NCI-H526 treated with DMSO at 0.1 percent for 48 hours (cell line): ENCODE measurements around the gene DAGLA.
A peak's percentile ranks its signal among the peaks of the same experiment; 100 is the strongest.
"Not testable (repeated sequence)": the region's sequence is repeated elsewhere in the genome, so short reads cannot be mapped to it uniquely, and the experiment has no call there.

Experiments used
- DNase-seq: peaks from one replicate; lab custom pipeline; 2025; lab: John Stamatoyannopoulos, UW

DAGLA gene

GRCh38 chr11:61666684-61667297 is 13.4 kb upstream of the DAGLA start:
- DNase-seq = peak; percentile 13

- DNase-seq = no peak
These were observed 12.4 kb upstream of the DAGLA start for GRCh38 chr11:61667684-61668305.

- DNase-seq = no peak
These were observed 10.8 kb upstream of the DAGLA start for GRCh38 chr11:61669417-61669816.

GRCh38 chr11:61670626-61671025 is 9.6 kb upstream of the DAGLA start:
- DNase-seq = no peak

GRCh38 chr11:61671527-61671926 is 8.7 kb upstream of the DAGLA start:
- DNase-seq = no peak

- not testable (repeated sequence) for DNase-seq
These were observed 6.2 kb upstream of the DAGLA start for GRCh38 chr11:61673946-61674467.

- no peak for DNase-seq
These were observed 4.4 kb upstream of the DAGLA start for GRCh38 chr11:61675826-61676225.

GRCh38 chr11:61679296-61679695 is 895 bp upstream of the DAGLA start:
- DNase-seq = no peak

GRCh38 chr11:61680622-61681221 is 531 bp downstream of the DAGLA start:
- no peak for DNase-seq

- no peak for DNase-seq
These were observed 2.0 kb downstream of the DAGLA start for GRCh38 chr11:61682093-61682732.

- no peak for DNase-seq
These were observed 2.9 kb downstream of the DAGLA start for GRCh38 chr11:61682906-61683675.

GRCh38 chr11:61683961-61684869 is 4.0 kb downstream of the DAGLA start:
- no peak for DNase-seq

GRCh38 chr11:61684870-61685616 is 4.9 kb downstream of the DAGLA start:
- DNase-seq = no peak

GRCh38 chr11:61685617-61685967 is 5.4 kb downstream of the DAGLA start:
- no peak for DNase-seq

GRCh38 chr11:61686066-61686465 is 5.9 kb downstream of the DAGLA start:
- no peak for DNase-seq

- no peak for DNase-seq
These were observed 6.3 kb downstream of the DAGLA start for GRCh38 chr11:61686469-61686868.

- DNase-seq = no peak
These were observed 7.2 kb downstream of the DAGLA start for GRCh38 chr11:61687420-61687819.

- no peak for DNase-seq
These were observed 8.4 kb downstream of the DAGLA start for GRCh38 chr11:61688365-61689163.

- no peak for DNase-seq
These were observed 8.9 kb downstream of the DAGLA start for GRCh38 chr11:61689164-61689496.
